ENCODE results near the gene SMOC2. TPM values are rescaled to one million over a fixed set of nuclear protein-coding genes. Genes with fewer than 3 reads are reported as not detected.

Gene SMOC2
- total RNA-seq, 1 donor from 2014 or later, result not detected

DNA sequence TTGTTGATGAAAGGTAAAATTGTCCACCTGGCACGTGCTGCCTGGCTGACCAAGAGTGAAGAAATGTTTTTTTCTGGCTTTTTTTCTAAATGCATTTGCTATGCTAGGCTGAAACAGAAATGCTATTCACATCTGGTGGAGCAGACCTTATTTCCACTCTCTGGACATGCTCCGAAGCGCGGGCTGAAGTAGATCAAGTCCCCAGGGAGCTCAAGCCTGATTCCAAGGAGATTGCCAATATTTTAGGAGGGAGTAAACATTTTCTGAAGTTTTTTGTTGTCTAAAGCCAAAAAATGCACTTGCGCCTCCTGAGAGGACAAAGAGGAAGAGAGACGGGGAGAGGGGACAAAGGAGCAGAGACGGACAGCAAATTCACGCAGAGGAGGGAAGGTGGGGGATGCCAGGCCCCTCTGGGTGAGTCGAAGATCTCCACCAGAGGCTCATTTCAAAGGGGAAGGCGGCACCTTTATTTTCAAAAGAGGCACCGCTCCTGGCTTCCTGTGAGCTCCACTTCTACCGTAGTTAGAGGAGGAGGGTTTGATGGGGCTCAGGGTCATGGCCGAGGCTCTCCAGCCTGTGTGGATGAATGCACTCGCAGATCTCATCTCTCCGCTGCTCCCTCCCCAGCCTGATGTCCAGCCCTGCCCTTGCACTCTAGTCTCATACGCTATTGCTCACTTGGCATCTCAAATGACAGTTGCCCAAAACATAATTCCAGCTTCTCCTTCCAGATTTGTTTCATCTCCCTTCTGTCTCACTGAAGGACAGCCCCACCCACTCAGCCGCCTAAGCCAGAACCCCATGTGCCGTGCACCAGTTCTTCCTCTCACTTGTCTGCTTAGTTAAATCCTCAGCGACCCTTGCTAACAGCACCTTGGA, 23.1 kb upstream of the SMOC2 start:
- TF ChIP-seq, protein P1, sequence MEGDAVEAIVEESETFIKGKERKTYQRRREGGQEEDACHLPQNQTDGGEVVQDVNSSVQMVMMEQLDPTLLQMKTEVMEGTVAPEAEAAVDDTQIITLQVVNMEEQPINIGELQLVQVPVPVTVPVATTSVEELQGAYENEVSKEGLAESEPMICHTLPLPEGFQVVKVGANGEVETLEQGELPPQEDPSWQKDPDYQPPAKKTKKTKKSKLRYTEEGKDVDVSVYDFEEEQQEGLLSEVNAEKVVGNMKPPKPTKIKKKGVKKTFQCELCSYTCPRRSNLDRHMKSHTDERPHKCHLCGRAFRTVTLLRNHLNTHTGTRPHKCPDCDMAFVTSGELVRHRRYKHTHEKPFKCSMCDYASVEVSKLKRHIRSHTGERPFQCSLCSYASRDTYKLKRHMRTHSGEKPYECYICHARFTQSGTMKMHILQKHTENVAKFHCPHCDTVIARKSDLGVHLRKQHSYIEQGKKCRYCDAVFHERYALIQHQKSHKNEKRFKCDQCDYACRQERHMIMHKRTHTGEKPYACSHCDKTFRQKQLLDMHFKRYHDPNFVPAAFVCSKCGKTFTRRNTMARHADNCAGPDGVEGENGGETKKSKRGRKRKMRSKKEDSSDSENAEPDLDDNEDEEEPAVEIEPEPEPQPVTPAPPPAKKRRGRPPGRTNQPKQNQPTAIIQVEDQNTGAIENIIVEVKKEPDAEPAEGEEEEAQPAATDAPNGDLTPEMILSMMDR (IDR thresholded peaks at IDR 0.05; ENCODE audit: unreplicated experiment), result no peak
- H3K27me3 Mint-ChIP-seq (ENCODE audit: unreplicated experiment), result peaks cover 6% of the 10 kb centered on the region
- DNase-seq (ENCODE audit: low spot score), result no peak
- H3K36me3 Mint-ChIP-seq (ENCODE audit: low read depth, unreplicated experiment), result no peaks in the 10 kb centered on the region
- H3K9me3 Mint-ChIP-seq (ENCODE audit: unreplicated experiment), result no peaks in the 10 kb centered on the region
- H3K4me3 Mint-ChIP-seq (ENCODE audit: unreplicated experiment), result no peak overlapping the region
- no peaks in the 10 kb centered on the region for H3K4me1 Mint-ChIP-seq (ENCODE audit: unreplicated experiment)
- no peak overlapping the region for H3K27ac Mint-ChIP-seq (ENCODE audit: unreplicated experiment)

DNA sequence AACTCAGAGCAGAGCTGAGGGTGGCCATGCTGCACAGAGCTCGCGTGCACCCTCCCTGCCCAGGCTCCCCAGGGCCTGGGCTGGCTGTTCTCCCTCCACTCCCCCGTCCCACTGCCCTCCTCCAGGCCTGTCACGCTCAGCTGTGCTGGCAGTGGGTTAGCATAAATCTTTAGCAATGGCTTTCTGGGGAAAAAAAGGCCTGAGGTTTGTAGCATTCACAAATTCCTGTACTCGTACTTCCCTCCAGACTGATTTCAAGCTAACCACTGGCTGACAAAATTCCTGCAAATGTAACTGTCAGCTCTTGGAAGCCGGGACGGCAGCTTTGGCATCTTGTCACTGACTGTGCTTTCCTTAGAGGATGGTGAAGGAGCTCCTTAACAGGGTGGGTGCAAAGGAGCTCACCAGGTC, 22.3 kb upstream of the SMOC2 start:
- H3K36me3 Mint-ChIP-seq (ENCODE audit: low read depth, unreplicated experiment), result no peaks in the 10 kb centered on the region
- no peak overlapping the region for H3K27ac Mint-ChIP-seq (ENCODE audit: unreplicated experiment)
- no peak overlapping the region for H3K4me3 Mint-ChIP-seq (ENCODE audit: unreplicated experiment)
- no peak for DNase-seq (ENCODE audit: low spot score)
- peaks cover 6% of the 10 kb centered on the region for H3K27me3 Mint-ChIP-seq (ENCODE audit: unreplicated experiment)
- H3K4me1 Mint-ChIP-seq (ENCODE audit: unreplicated experiment), result no peaks in the 10 kb centered on the region
- H3K9me3 Mint-ChIP-seq (ENCODE audit: unreplicated experiment), result no peaks in the 10 kb centered on the region
- TF ChIP-seq, protein P1 (IDR thresholded peaks at IDR 0.05; ENCODE audit: unreplicated experiment), result no peak

DNA sequence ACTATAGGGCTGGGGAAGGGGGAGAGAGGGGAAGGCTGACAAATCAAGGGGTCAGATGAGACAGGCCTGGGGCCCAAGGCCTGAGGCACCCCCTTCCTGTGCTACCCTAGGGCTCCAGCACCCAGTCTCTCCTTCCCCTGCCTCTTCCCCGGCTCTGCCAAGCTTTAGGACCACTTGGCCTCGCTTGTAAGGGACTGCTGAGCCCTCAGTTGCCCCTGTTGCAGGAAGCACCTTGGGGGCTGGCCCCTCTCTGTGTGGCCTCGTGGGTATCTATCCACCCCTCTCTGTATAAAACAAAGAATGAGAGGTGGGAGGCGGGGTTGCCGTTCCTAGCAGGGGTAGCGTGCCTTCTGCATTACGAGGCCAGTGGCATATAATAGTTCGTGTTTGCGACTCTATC, 21.4 kb upstream of the SMOC2 start:
- Mint-ChIP-seq H3K27ac (ENCODE audit: unreplicated experiment) (no peak overlapping the region), H3K27me3 (ENCODE audit: unreplicated experiment) (peaks cover 6% of the 10 kb centered on the region)
- DNase-seq (ENCODE audit: low spot score), result no peak

DNA sequence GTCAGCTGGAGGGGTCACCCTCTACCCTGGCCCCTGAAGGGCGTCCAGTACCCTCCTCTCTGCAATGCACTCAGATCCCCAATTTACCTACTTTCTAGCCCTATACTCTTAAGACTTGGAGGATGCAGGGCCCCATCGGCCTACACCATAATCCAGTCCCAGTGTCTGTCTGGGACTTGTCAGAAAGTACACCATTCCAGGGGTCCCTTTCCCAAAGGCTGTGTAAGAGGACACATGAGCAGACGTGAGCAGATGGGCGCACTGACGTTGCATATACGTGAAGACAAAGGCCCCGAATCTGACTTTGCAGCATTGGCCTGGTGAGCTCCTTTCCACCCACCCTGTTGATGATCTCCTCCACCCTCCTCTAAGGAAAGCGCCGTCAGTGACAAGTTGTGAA, 20.9 kb upstream of the SMOC2 start:
- Mint-ChIP-seq H3K4me1 (ENCODE audit: unreplicated experiment) (no peaks in the 10 kb centered on the region), H3K36me3 (ENCODE audit: low read depth, unreplicated experiment) (no peaks in the 10 kb centered on the region), H3K27me3 (ENCODE audit: unreplicated experiment) (peaks cover 4% of the 10 kb centered on the region)

More for the DNA sequence above, 21.4 kb upstream of the SMOC2 start:
- Mint-ChIP-seq H3K9me3 (ENCODE audit: unreplicated experiment) (no peaks in the 10 kb centered on the region), H3K36me3 (ENCODE audit: low read depth, unreplicated experiment) (no peaks in the 10 kb centered on the region), H3K4me3 (ENCODE audit: unreplicated experiment) (no peak overlapping the region), H3K4me1 (ENCODE audit: unreplicated experiment) (no peaks in the 10 kb centered on the region)
- TF ChIP-seq, protein P1 (IDR thresholded peaks at IDR 0.05; ENCODE audit: unreplicated experiment), result no peak

DNA sequence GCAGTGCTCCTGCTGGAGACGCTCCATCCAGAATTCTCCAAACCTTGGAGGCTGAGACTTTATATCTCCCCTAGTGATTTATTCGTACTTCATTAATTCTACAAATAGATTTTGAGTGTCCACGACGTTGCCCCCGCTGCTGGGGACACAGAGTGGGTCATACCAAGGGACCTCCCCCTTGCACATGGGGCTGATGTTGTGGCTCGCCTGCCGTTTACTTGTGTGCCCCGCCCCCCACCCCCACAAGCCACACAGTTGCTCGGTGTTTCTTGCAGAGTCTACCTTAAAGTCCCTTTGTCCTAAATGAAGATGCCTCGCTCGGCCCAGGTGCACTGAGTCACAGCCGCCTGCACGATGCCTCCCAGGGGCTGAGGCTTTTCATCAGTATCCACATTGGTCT, 20.3 kb upstream of the SMOC2 start:
- TF ChIP-seq, protein P1 (IDR thresholded peaks at IDR 0.05; ENCODE audit: unreplicated experiment), result no peak
- DNase-seq (ENCODE audit: low spot score), result no peak

More for the DNA sequence above, 20.9 kb upstream of the SMOC2 start:
- Mint-ChIP-seq H3K27ac (ENCODE audit: unreplicated experiment) (no peak overlapping the region), H3K4me3 (ENCODE audit: unreplicated experiment) (no peak overlapping the region), H3K9me3 (ENCODE audit: unreplicated experiment) (no peaks in the 10 kb centered on the region)
- DNase-seq (ENCODE audit: low spot score), result no peak
- TF ChIP-seq, protein P1 (IDR thresholded peaks at IDR 0.05; ENCODE audit: unreplicated experiment), result no peak

More for the DNA sequence above, 20.3 kb upstream of the SMOC2 start:
- no peaks in the 10 kb centered on the region for H3K9me3 Mint-ChIP-seq (ENCODE audit: unreplicated experiment)
- peaks cover 4% of the 10 kb centered on the region for H3K27me3 Mint-ChIP-seq (ENCODE audit: unreplicated experiment)
- H3K36me3 Mint-ChIP-seq (ENCODE audit: low read depth, unreplicated experiment), result no peaks in the 10 kb centered on the region
- no peak overlapping the region for H3K4me3 Mint-ChIP-seq (ENCODE audit: unreplicated experiment)
- H3K4me1 Mint-ChIP-seq (ENCODE audit: unreplicated experiment), result no peaks in the 10 kb centered on the region
- H3K27ac Mint-ChIP-seq (ENCODE audit: unreplicated experiment), result no peak overlapping the region
